ENCODE data around the gene KAZN. TPM values are rescaled to one million over a fixed set of nuclear protein-coding genes. Genes with fewer than 3 reads are reported as not detected.

The KAZN gene
- polyA plus RNA-seq, 1 experiment = 5.5 TPM

DNA sequence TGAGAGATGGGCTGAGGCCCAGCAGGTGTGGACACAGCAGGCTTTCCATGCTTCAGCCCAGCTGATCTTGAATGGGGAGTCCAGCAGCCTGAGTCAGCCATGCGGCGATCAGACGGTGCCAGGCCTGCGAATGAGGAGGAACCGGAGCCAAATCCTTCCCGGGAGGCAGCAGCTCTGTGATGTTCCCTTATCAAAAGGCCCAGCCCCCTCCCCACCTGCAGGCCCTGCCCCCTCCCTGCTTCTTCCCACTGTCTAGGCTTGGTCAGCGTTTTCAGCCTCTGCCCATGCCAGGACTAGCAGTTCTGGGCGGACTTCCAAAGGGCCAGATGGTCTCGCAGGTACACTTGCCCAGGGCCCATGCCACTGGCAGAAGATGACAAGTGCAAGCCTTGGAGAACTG, 253.8 kb downstream of the KAZN start:
- Histone ChIP-seq H3K36me3 (ENCODE audit: control insufficient read depth, insufficient read depth, low read length) (no peaks in the 10 kb centered on the region), H3K4me3 (ENCODE audit: low read depth, low read length) (no peak overlapping the region), H3K27me3 (ENCODE audit: control insufficient read depth, insufficient read depth, low read length) (no peaks in the 10 kb centered on the region)
- POLR2A ChIA-PET = no interaction called here
- TF ChIP-seq, protein P1, sequence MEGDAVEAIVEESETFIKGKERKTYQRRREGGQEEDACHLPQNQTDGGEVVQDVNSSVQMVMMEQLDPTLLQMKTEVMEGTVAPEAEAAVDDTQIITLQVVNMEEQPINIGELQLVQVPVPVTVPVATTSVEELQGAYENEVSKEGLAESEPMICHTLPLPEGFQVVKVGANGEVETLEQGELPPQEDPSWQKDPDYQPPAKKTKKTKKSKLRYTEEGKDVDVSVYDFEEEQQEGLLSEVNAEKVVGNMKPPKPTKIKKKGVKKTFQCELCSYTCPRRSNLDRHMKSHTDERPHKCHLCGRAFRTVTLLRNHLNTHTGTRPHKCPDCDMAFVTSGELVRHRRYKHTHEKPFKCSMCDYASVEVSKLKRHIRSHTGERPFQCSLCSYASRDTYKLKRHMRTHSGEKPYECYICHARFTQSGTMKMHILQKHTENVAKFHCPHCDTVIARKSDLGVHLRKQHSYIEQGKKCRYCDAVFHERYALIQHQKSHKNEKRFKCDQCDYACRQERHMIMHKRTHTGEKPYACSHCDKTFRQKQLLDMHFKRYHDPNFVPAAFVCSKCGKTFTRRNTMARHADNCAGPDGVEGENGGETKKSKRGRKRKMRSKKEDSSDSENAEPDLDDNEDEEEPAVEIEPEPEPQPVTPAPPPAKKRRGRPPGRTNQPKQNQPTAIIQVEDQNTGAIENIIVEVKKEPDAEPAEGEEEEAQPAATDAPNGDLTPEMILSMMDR (IDR thresholded peaks at IDR 0.05; ENCODE audit: insufficient read depth, low read depth, low read length) = no peak
- DNase-seq (ENCODE audit: low read depth) = no peak
- CTCF ChIA-PET = interaction anchor here (1.3 to 1.4 kb wide), 2 partner anchors 17 to 175 kb away, joined by 3 read pairs; no protein-coding TSS in a partner anchor

DNA sequence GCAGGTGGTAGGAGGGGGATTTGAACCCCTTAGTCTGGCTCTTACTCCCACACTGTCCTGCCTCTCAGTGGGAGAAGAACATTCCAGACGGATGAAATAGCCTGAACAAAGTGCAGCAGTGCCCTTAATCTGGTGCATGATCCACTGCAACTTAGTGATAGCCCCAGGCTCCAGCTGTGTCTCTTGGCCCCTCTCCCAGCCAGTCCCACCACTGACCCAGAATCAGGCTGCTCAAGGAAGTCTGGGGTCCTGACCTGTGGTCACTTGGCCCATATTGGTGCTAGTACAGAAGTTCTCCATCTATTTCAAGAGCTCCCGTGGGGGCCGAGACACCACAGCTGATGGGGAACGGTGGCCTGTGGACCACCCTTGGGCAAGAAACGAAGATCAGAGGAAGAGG, 255.0 kb downstream of the KAZN start:
- Histone ChIP-seq H3K36me3 (ENCODE audit: control insufficient read depth, insufficient read depth, low read length) (no peaks in the 10 kb centered on the region), H3K27me3 (ENCODE audit: control insufficient read depth, insufficient read depth, low read length) (no peaks in the 10 kb centered on the region), H3K4me3 (ENCODE audit: low read depth, low read length) (no peak overlapping the region)
- ChIA-PET CTCF (interaction anchor here (1.3 kb wide), 1 partner anchor 27 kb away, joined by 3 read pairs; no protein-coding TSS in a partner anchor), POLR2A (no interaction called here)
- DNase-seq (ENCODE audit: low read depth) = no peak
- TF ChIP-seq, protein P1 (IDR thresholded peaks at IDR 0.05; ENCODE audit: insufficient read depth, low read depth, low read length) = no peak

DNA sequence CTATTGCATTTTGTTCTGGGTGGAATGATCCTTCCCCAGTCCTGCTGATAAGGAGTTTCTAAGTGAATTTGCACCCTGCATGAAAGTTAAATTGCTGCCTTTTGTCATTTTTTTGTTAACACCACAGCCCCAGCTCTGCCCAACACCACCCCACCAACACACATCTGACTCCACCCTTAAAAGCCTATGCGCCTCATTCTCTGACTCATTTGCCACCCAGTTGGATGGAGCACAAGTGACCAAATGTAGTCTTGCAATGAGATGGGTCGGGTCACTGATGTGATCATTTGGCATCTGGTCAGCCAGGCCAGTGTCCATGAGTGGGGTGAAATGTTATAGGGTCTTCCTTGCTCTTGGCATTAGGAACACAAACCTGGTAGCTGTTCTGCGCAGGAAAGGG, 256.8 kb downstream of the KAZN start:
- no peak for DNase-seq (ENCODE audit: low read depth)
- TF ChIP-seq, protein P1 (IDR thresholded peaks at IDR 0.05; ENCODE audit: insufficient read depth, low read depth, low read length) = no peak
- ChIA-PET CTCF (no interaction called here), POLR2A (no interaction called here)
- Histone ChIP-seq H3K36me3 (ENCODE audit: control insufficient read depth, insufficient read depth, low read length) (no peaks in the 10 kb centered on the region), H3K4me3 (ENCODE audit: low read depth, low read length) (no peak overlapping the region), H3K27me3 (ENCODE audit: control insufficient read depth, insufficient read depth, low read length) (no peaks in the 10 kb centered on the region)

DNA sequence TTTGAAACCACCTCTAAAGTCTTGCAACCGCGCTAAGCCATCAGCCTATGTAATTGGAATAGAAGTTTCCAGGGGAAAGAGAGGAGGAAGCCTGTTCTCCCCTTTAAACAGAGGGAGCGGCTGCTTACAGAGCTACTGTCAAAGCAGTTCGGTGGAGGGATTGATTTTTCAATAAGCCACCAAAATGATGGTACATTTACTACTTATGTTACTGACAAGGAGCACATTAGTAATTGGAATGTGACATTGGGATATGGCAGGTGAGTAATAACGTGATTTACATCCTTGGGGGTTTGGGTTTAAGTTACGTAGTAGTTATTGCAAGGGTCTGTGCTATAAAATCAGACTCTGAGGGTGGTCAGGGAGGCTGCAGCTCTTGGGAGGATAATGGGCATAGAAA, 257.3 kb downstream of the KAZN start:
- no peaks in the 10 kb centered on the region for H3K36me3 ChIP-seq (ENCODE audit: control insufficient read depth, insufficient read depth, low read length)
- DNase-seq (ENCODE audit: low read depth) = no peak
- CTCF ChIA-PET = no interaction called here
- H3K4me3 ChIP-seq (ENCODE audit: low read depth, low read length) = no peak overlapping the region
- POLR2A ChIA-PET = no interaction called here
- no peaks in the 10 kb centered on the region for H3K27me3 ChIP-seq (ENCODE audit: control insufficient read depth, insufficient read depth, low read length)
- TF ChIP-seq, protein P1 (IDR thresholded peaks at IDR 0.05; ENCODE audit: insufficient read depth, low read depth, low read length) = no peak

DNA sequence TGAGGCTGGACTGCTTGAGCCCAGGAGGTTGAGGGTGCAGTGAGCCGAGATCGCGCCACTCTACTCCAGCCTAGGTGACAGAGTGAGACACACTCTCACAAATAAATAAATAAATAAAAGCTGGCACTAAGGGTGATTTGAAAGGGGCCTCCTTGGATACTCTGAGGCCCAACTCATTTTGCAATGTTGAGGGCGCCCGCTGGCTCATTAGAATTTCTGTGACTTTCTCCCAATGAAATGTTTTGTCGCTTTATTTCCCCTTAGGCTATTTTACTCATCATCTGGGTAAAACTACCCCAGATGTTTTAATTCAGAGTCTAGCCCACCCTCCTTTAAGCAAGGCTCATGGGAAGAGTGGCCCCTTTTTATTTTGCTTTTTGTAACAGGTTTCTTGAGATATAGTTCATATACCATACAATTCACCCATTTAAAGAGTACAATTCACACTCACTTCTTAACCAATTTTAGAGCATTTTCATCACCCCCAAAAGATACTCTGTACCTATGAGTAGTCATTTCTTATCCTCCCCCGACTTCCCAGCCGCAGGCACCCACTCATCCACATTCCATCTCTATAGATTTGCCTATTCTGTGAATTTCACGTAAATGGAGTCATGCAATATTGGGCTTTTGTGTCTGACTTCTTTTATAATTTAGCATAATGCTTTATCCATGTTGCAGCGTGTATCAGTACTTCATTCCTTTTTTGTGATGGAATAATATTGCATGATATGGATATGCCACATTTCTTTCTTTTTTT, 259.1 kb downstream of the KAZN start:
- CTCF ChIA-PET = no interaction called here
- POLR2A ChIA-PET = no interaction called here
- TF ChIP-seq, protein P1 (IDR thresholded peaks at IDR 0.05; ENCODE audit: insufficient read depth, low read depth, low read length) = no peak
- DNase-seq (ENCODE audit: low read depth) = no peak
- Histone ChIP-seq H3K4me3 (ENCODE audit: low read depth, low read length) (no peak overlapping the region), H3K27me3 (ENCODE audit: control insufficient read depth, insufficient read depth, low read length) (no peaks in the 10 kb centered on the region; the same call in 1 of the 2 replicates), H3K36me3 (ENCODE audit: control insufficient read depth, insufficient read depth, low read length) (no peaks in the 10 kb centered on the region)

Measured in BJ (cell line).